Neural crest cell (in vitro differentiated cells): ENCODE results near the gene GALNT11. TPM values are rescaled to one million over a fixed set of nuclear protein-coding genes. Genes with fewer than 3 reads are reported as not detected.
A peak's percentile ranks its signal among the peaks of the same experiment; 100 is the strongest.

Source experiments
- DNase-seq: peaks from one replicate; pipeline ENCODE4 v3.0.0; 2021; ENCODE audit warnings: low read depth, mixed read lengths, low spot score
- H3K27ac Mint-ChIP-seq: one replicate; pipeline ENCODE4 v1.8.0; 2021; ENCODE audit warnings: mild to moderate bottlenecking, mixed read lengths; ENCODE audit not compliant: unreplicated experiment
- H3K27me3 Mint-ChIP-seq: 2 replicates; pipeline ENCODE4 v1.8.0; 2021; ENCODE audit warnings: low read depth, mild to moderate bottlenecking, mixed read lengths
- H3K36me3 Mint-ChIP-seq: 2 replicates; pipeline ENCODE4 v1.8.0; 2021; ENCODE audit warnings: low read depth, mild to moderate bottlenecking, mixed read lengths
- H3K4me1 Mint-ChIP-seq: 2 replicates; pipeline ENCODE4 v1.8.0; 2021; ENCODE audit warnings: mixed read lengths
- H3K4me3 Mint-ChIP-seq: one replicate; pipeline ENCODE4 v1.8.0; 2021; ENCODE audit warnings: mild to moderate bottlenecking, mixed read lengths
- H3K9me3 Mint-ChIP-seq: 2 replicates; pipeline ENCODE4 v1.8.0; 2021; ENCODE audit warnings: mixed read lengths
- total RNA-seq: library from RNA; stranded (reverse); gene quantifications from 2 replicates; pipeline ENCODE4 v1.2.1, GENCODE V29; 2021
- TF ChIP-seq, protein P1 (sequence below): fragments of 200-600 bp; sonication (generic); conservative IDR thresholded peaks from 2 replicates; pipeline ENCODE4 v1.5.0; 2021; ENCODE audit warnings: antibody characterized with exemption, mild to moderate bottlenecking

Gene GALNT11
- total RNA-seq, 1 donor from 2014 or later: 30.6 TPM

GRCh38 chr7:152128741-152129461 lies 103.4 kb downstream of the GALNT11 start:
- DNase-seq: no peak
- H3K27me3 Mint-ChIP-seq: no peaks in the 10 kb centered on the region
- peaks cover 43% of the 10 kb centered on the region for H3K36me3 Mint-ChIP-seq
- no peaks in the 10 kb centered on the region for H3K4me1 Mint-ChIP-seq
- H3K9me3 Mint-ChIP-seq: peaks cover 7% of the 10 kb centered on the region
- TF ChIP-seq, protein P1, sequence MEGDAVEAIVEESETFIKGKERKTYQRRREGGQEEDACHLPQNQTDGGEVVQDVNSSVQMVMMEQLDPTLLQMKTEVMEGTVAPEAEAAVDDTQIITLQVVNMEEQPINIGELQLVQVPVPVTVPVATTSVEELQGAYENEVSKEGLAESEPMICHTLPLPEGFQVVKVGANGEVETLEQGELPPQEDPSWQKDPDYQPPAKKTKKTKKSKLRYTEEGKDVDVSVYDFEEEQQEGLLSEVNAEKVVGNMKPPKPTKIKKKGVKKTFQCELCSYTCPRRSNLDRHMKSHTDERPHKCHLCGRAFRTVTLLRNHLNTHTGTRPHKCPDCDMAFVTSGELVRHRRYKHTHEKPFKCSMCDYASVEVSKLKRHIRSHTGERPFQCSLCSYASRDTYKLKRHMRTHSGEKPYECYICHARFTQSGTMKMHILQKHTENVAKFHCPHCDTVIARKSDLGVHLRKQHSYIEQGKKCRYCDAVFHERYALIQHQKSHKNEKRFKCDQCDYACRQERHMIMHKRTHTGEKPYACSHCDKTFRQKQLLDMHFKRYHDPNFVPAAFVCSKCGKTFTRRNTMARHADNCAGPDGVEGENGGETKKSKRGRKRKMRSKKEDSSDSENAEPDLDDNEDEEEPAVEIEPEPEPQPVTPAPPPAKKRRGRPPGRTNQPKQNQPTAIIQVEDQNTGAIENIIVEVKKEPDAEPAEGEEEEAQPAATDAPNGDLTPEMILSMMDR: no peak
- no peak overlapping the region for H3K27ac Mint-ChIP-seq
- H3K4me3 Mint-ChIP-seq: no peak overlapping the region

DNA sequence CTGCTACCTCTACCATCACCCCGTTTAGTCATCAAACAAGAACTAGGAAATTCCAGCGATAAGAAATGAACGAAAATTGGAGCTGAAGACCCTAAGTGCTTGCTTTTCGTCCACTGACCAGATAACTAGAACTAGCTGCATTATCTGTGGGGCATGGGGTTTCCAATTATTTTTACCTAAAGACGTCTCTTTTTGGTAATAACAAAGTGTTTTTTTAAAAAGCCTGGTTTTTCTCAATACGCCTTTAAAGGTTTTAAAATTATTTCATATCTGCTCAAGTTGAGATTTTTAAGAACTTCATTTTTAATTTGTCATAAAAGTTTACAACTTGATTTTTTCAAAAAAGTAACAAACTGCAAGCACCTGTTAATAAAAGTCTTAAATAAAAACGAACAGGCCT lies 104.2 kb downstream of the GALNT11 start:
- H3K27me3 Mint-ChIP-seq: no peaks in the 10 kb centered on the region
- peaks cover 5% of the 10 kb centered on the region for H3K9me3 Mint-ChIP-seq
- H3K27ac Mint-ChIP-seq: no peak overlapping the region
- TF ChIP-seq, protein P1: no peak
- DNase-seq: no peak
- peaks cover 37% of the 10 kb centered on the region for H3K36me3 Mint-ChIP-seq
- no peak overlapping the region for H3K4me3 Mint-ChIP-seq
- H3K4me1 Mint-ChIP-seq: no peaks in the 10 kb centered on the region

DNA sequence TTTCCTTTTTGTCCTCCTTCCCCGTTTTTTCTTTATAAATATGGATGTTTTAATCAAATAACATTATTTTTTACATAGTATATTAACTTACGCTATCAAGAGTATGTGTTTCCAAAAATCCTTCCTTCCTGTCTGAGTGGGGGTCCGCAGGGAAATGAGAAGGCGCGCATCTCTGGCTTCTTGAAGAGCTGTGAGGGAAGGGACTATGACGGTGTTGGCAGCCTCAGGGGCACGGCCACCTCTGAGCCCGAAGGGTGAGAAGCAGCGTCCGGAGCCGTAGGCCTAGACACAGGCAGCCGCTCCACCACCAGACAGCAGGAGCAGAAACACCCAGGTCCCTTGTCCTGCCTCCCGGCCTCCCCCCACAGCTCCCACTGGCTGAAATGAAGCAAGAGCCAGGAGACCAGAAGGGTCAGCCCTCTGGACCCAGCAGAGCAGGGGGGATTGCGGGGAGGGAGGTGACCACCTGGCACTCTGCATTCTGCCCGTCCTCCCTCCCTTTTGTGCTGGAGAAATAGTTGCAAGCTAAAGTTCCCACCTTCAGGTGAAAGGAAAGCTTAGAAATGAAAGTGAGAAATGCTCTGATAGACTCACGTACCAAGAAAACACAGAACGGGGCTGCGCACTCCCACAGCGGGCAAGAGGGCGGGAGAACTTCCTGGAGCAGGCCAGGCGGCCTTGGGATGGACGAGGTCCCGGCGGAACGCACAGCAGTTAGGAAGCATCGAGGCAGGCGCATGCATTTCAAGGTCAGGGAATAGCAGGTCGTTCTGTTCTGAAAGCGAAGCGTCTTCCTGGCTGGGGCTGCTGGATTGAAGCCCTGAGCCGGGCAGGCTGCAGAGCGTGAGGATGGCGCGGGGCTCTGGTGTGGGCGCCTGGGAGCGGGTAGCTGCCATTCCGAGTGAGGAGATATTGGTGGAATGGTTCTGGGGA lies 105.5 kb downstream of the GALNT11 start:
- Mint-ChIP-seq H3K4me3 (peak overlapping the region; percentile 75), H3K27me3 (no peaks in the 10 kb centered on the region), H3K9me3 (no peaks in the 10 kb centered on the region), H3K27ac (no peak overlapping the region), H3K4me1 (no peaks in the 10 kb centered on the region), H3K36me3 (peaks cover 29% of the 10 kb centered on the region)
- TF ChIP-seq, protein P1: no peak
- no peak for DNase-seq

DNA sequence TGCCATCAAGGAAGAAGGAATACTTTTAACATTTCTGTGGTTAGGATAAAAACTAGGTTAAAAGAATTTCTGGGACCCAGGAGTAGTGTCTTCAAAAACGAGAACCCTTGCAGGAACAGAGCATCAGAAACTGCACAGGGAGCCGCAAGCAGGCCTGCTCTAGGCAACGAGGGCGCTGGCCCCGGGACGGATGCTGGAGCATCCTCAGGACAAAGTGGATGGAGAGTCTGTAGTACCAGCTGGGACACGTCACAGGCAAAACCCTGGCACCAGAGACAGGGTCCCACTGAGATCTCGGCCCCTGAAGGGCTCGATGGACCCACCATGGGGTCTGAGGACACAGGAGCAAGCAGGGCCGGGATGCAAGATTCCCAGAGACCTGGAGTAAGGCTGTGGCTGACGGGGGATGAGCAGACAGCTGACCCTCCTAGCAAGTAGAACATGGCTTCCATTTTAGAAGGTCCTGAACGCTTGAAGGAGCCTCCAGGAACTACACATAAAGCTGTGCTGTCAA lies 106.6 kb downstream of the GALNT11 start:
- no peak for DNase-seq
- Mint-ChIP-seq H3K4me3 (no peak overlapping the region), H3K27me3 (no peaks in the 10 kb centered on the region), H3K9me3 (no peaks in the 10 kb centered on the region), H3K4me1 (peaks cover 11% of the 10 kb centered on the region), H3K27ac (no peak overlapping the region), H3K36me3 (peaks cover 27% of the 10 kb centered on the region)
- TF ChIP-seq, protein P1: no peak

DNA sequence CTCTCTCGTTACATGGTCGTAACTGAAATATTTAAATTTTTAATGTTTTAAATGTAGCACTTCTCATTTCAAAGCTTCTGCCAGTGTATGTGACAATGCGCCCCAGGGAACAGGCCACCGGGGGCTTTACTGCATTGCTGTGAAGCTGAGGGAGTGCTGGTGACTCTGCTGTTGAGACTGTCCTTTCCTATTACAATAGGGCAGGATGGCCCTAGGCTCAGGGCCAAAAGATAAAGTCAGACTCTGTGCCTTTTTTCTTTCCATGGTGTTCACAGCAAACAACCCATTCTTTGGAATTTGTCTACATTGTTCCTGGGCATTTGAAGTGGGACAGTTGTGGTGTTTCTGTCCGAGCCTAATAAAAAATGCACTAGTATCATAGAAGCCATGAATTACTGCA lies 107.3 kb downstream of the GALNT11 start:
- TF ChIP-seq, protein P1: no peak
- no peak for DNase-seq
- Mint-ChIP-seq H3K27me3 (no peaks in the 10 kb centered on the region), H3K9me3 (no peaks in the 10 kb centered on the region), H3K4me1 (peaks cover 17% of the 10 kb centered on the region), H3K36me3 (peaks cover 20% of the 10 kb centered on the region), H3K27ac (no peak overlapping the region), H3K4me3 (no peak overlapping the region)
